Motor neuron (in vitro differentiated cells): Measurements from ENCODE around the gene GSTM1. TPM values are rescaled to one million over a fixed set of nuclear protein-coding genes. Genes with fewer than 3 reads are reported as not detected.

ENCODE experiments used
- ATAC-seq, 8 experiments: fragments of 200-7000 bp; cut with Tn5 transposase; replicated peaks in 6 of 8; 2 replicates each; pipeline ENCODE4 v1.8.0; 2021; ENCODE audit warnings: mild to moderate bottlenecking in 8 of 8, moderate library complexity in 8 of 8
- H3K27ac ChIP-seq, 2 donors: fragments of 250-450 bp; sonication (Bioruptor Pico); 2 replicates each; pipeline ENCODE4 v1.9.0; 2021; ENCODE audit warnings: antibody characterized with exemption in 2 of 2, mild to moderate bottlenecking in 2 of 2, moderate library complexity in 1 of 2
- H3K4me1 ChIP-seq, 2 donors: fragments of 250-450 bp; sonication (Bioruptor Pico); replicated peaks in 1 of 2; 2 replicates each; pipeline ENCODE4 v1.6.1; 2021; ENCODE audit warnings: antibody characterized with exemption in 2 of 2, mild to moderate bottlenecking in 2 of 2, moderate library complexity in 1 of 2
- H3K4me3 ChIP-seq, 5 donors: fragments of 250-450 bp; sonication (Bioruptor Pico); 2 replicates each; pipeline ENCODE4 v1.9.0; 2021; ENCODE audit warnings: antibody characterized with exemption in 5 of 5, mild to moderate bottlenecking in 5 of 5, moderate library complexity in 4 of 5
- WGBS, 10 experiments: fragments of 450-650 bp; shearing (Covaris generic); methylation state at CpG; one replicate each; pipeline ENCODE4 v1.0.0; 2022; 5-methylcytosine and 5-hydroxymethylcytosine counted together
- in situ Hi-C, 9 experiments: fragments of 400-800 bp; cut with MboI; loops; one replicate each; pipeline ENCODE4 v1.15.0; 2021; ENCODE audit warnings: low sequenced_read_pairs in 9 of 9, low pct_unique_long_range_greater_than_20kb in 2 of 9; ENCODE audit not compliant: unreplicated experiment in 9 of 9
- total RNA-seq, 8 experiments: library from RNA; unstranded; fragments of 300-600 nt; gene quantifications; 2 replicates each; pipeline versions ENCODE4 v1.2.3 to v1.2.4, GENCODE V29; 2022

The GSTM1 gene
- total RNA-seq, 8 experiments from 2014 or later: 2.6 to 5.2 (median 3.7) TPM; not detected in 5

GRCh38 chr1:109724933-109725332 lies 37.3 kb downstream of the GSTM1 start:
- 0 to 88% (median 65%) methylated on average over 1 to 3 of the region's 5 CpGs; no CpG with 5 or more reads in 6 of the 10 experiments for WGBS, 10 experiments
- Histone ChIP-seq H3K27ac (no peak overlapping the region), H3K4me3 (no peak overlapping the region), H3K4me1 (no peaks in the 10 kb centered on the region)
- in situ Hi-C loops: loop anchor here in 1 of 9 experiments (25.0 kb wide), 1 partner anchor 88 kb away; no protein-coding TSS in a partner anchor
- no peak for ATAC-seq

GRCh38 chr1:109725510-109725909 lies 37.9 kb downstream of the GSTM1 start:
- no peak overlapping the region for H3K4me3 ChIP-seq
- in situ Hi-C loops: loop anchor here in 1 of 9 experiments (25.0 kb wide), 1 partner anchor 88 kb away; no protein-coding TSS in a partner anchor
- no peaks in the 10 kb centered on the region for H3K4me1 ChIP-seq
- no peak overlapping the region for H3K27ac ChIP-seq
- WGBS, 10 experiments: 11 to 93% (median 86%) methylated on average over 1 to 4 of the region's 4 CpGs; no CpG with 5 or more reads in 3 of the 10 experiments
- peak in 1 of 8 experiments; percentile 3 for ATAC-seq

GRCh38 chr1:109726007-109726406 lies 38.4 kb downstream of the GSTM1 start:
- ATAC-seq: peak in 3 of 8 experiments; percentile 5 to 15 (median 10)
- 0 to 100% (median 67%) methylated on average over 1 of the region's 1 CpG; no CpG with 5 or more reads in 2 of the 10 experiments for WGBS, 10 experiments
- in situ Hi-C loops: loop anchor here in 1 of 9 experiments (25.0 kb wide), 1 partner anchor 89 kb away; no protein-coding TSS in a partner anchor
- Histone ChIP-seq H3K4me1 (no peaks in the 10 kb centered on the region), H3K27ac (no peak overlapping the region), H3K4me3 (no peak overlapping the region)

- ATAC-seq: peak in 3 of 8 experiments; percentile 29 to 53 (median 36)
- no peak overlapping the region for H3K27ac ChIP-seq
- no peak overlapping the region for H3K4me3 ChIP-seq
- in situ Hi-C loops: loop anchor here in 1 of 9 experiments (25.0 kb wide), 1 partner anchor 90 kb away; no protein-coding TSS in a partner anchor
- 60 to 100% (median 84%) methylated on average over 1 to 12 of the region's 12 CpGs for WGBS, 10 experiments
- no peaks in the 10 kb centered on the region for H3K4me1 ChIP-seq
Observed at GRCh38 chr1:109726728-109727373, 39.2 kb downstream of the GSTM1 start.

GRCh38 chr1:109728870-109729269 lies 41.3 kb downstream of the GSTM1 start:
- WGBS, 10 experiments: 43 to 100% (median 91%) methylated on average over 1 to 7 of the region's 7 CpGs; no CpG with 5 or more reads in 3 of the 10 experiments
- Histone ChIP-seq H3K4me1 (no peaks in the 10 kb centered on the region), H3K4me3 (no peak overlapping the region), H3K27ac (no peak overlapping the region)
- ATAC-seq: no peak
- in situ Hi-C loops: loop anchor here in 1 of 9 experiments (25.0 kb wide), 1 partner anchor 92 kb away; no protein-coding TSS in a partner anchor

- 27 to 100% (median 67%) methylated on average over 1 to 6 of the region's 6 CpGs for WGBS, 10 experiments
- in situ Hi-C loops: loop anchor here in 1 of 9 experiments (25.0 kb wide), 1 partner anchor 93 kb away; no protein-coding TSS in a partner anchor
- Histone ChIP-seq H3K4me3 (no peak overlapping the region), H3K27ac (no peak overlapping the region), H3K4me1 (no peaks in the 10 kb centered on the region)
- peak in 2 of 8 experiments; percentile 28 to 29 for ATAC-seq
Observed at GRCh38 chr1:109730666-109731065, 43.0 kb downstream of the GSTM1 start.

GRCh38 chr1:109732390-109732881 lies 44.8 kb downstream of the GSTM1 start:
- in situ Hi-C loops: loop anchor here in 1 of 9 experiments (25.0 kb wide), 1 partner anchor 95 kb away; no protein-coding TSS in a partner anchor
- WGBS, 10 experiments: 29 to 85% (median 60%) methylated on average over 1 to 3 of the region's 3 CpGs
- Histone ChIP-seq H3K27ac (no peak overlapping the region), H3K4me1 (no peaks in the 10 kb centered on the region), H3K4me3 (no peak overlapping the region)
- ATAC-seq: peak in 3 of 8 experiments; percentile 50 to 78 (median 76)

- in situ Hi-C loops: loop anchor here in 1 of 9 experiments (25.0 kb wide), 1 partner anchor 96 kb away; no protein-coding TSS in a partner anchor
- no peak overlapping the region for H3K27ac ChIP-seq
- no peaks in the 10 kb centered on the region for H3K4me1 ChIP-seq
- H3K4me3 ChIP-seq: no peak overlapping the region
- ATAC-seq: peak in 6 of 8 experiments; percentile 18 to 95 (median 44)
- 60 to 92% (median 79%) methylated on average over 1 to 3 of the region's 4 CpGs; no CpG with 5 or more reads in 3 of the 10 experiments for WGBS, 10 experiments
Observed at GRCh38 chr1:109733236-109733870, 45.7 kb downstream of the GSTM1 start.

- ATAC-seq: peak; percentile 91 to 94 (median 93)
- 0 to 10% (median 2%) methylated on average over 1 to 41 of the region's 86 CpGs; no CpG with 5 or more reads in 3 of the 10 experiments for WGBS, 10 experiments
- H3K27ac ChIP-seq: peak overlapping the region; percentile 59 to 64
- in situ Hi-C loops: loop anchor here in 1 of 9 experiments (25.0 kb wide), 1 partner anchor 103 kb away; no protein-coding TSS in a partner anchor
- peaks cover 7 to 9% of the 10 kb centered on the region in 2 donors for H3K4me1 ChIP-seq
- peak overlapping the region; percentile 52 to 73 (median 54) for H3K4me3 ChIP-seq
Observed at GRCh38 chr1:109739738-109740614, 52.4 kb downstream of the GSTM1 start.

GRCh38 chr1:109740615-109741373 lies 53.2 kb downstream of the GSTM1 start, which contains the start of gene GSTM3:
TSS of gene GSTM3 (minus strand) at chr1:109741038. CDS start at chr1:109740287, 751 bp downstream.
- in situ Hi-C loops: loop anchor here in 1 of 9 experiments (25.0 kb wide), 1 partner anchor 103 kb away; no protein-coding TSS in a partner anchor
- Histone ChIP-seq H3K4me1 (peaks cover 7 to 9% of the 10 kb centered on the region in 2 donors), H3K27ac (peak within 1 kb of the TSS; percentile 59 to 64), H3K4me3 (peak within 1 kb of the TSS; percentile 52 to 73 (median 54))
- WGBS, 10 experiments: 0 to 50% (median 18%) methylated on average over 1 to 8 of the region's 10 CpGs; no CpG with 5 or more reads in 1 of the 10 experiments
- ATAC-seq: peak in 3 of 8 experiments; percentile 18 to 35 (median 23)
